Neural cell (in vitro differentiated cells): ENCODE measurements around the gene PRMT5. TPM values are rescaled to one million over a fixed set of nuclear protein-coding genes. Genes with fewer than 3 reads are reported as not detected.

Source experiments
- H2AFZ ChIP-seq: fragments of 200-600, 300-800 bp; sonication (generic), shearing (Covaris generic); 2 replicates; pipeline ENCODE4 v1.6.0; 2014; ENCODE audit warnings: low read depth, mild to moderate bottlenecking, antibody characterized with exemption, low read length, moderate library complexity
- H3F3A ChIP-seq: fragments of 200-600 bp; shearing (Covaris generic); 2 replicates; pipeline ENCODE4 v1.6.1; 2016; ENCODE audit warnings: mild to moderate bottlenecking, moderate library complexity, mixed read lengths, antibody characterized with exemption, low read length; ENCODE audit not compliant: insufficient read depth, poor library complexity, severe bottlenecking
- H3K27ac ChIP-seq: fragments of 200-600, 300-800 bp; sonication (generic), shearing (Covaris generic); 2 replicates; pipeline ENCODE4 v1.5.1; 2014; ENCODE audit warnings: mild to moderate bottlenecking, low read length, moderate library complexity
- H3K27me3 ChIP-seq: fragments of 300-800, 200-600 bp; sonication (generic), shearing (Covaris generic); 2 replicates; pipeline ENCODE4 v1.6.0; 2014; ENCODE audit warnings: mild to moderate bottlenecking, low read depth, low read length, moderate library complexity; ENCODE audit not compliant: insufficient read depth
- H3K36me3 ChIP-seq: fragments of 300-800, 200-600 bp; sonication (generic), shearing (Covaris generic); 2 replicates; pipeline ENCODE4 v1.5.1; 2014; ENCODE audit warnings: mild to moderate bottlenecking, antibody characterized with exemption, low read length, moderate library complexity; ENCODE audit not compliant: insufficient read depth
- H3K4me2 ChIP-seq: fragments of 300-800, 200-600 bp; sonication (generic), shearing (Covaris generic); 2 replicates; pipeline ENCODE4 v1.6.0; 2014; ENCODE audit warnings: mild to moderate bottlenecking, low read length
- H3K4me3 ChIP-seq: fragments of 300-800, 200-600 bp; sonication (generic), shearing (Covaris generic); 2 replicates; pipeline ENCODE4 v1.5.1; 2014; ENCODE audit warnings: mild to moderate bottlenecking, low read length, moderate library complexity
- H3K79me2 ChIP-seq: fragments of 200-600 bp; shearing (Covaris generic); replicated peaks from 2 replicates; pipeline ENCODE4 v1.6.0; 2014; ENCODE audit warnings: mild to moderate bottlenecking, low read length, moderate library complexity; ENCODE audit not compliant: insufficient read depth
- H3K9ac ChIP-seq: fragments of 300-800, 200-600 bp; sonication (generic), shearing (Covaris generic); 2 replicates; pipeline ENCODE4 v1.6.1; 2016; ENCODE audit warnings: mild to moderate bottlenecking, low read length, mixed read lengths
- H3K9me2 ChIP-seq: fragments of 200-600 bp; shearing (Covaris generic); 2 replicates; pipeline ENCODE4 v1.6.1; 2016; ENCODE audit warnings: mild to moderate bottlenecking, low read length, mixed read lengths; ENCODE audit not compliant: insufficient read depth
- H3K9me3 ChIP-seq: fragments of 200-600, 300-800 bp; sonication (generic), shearing (Covaris generic); 2 replicates; pipeline ENCODE4 v1.6.1; 2016; ENCODE audit warnings: mild to moderate bottlenecking, mixed run types, low read length, moderate library complexity, mixed read lengths
- H4K20me1 ChIP-seq: fragments of 200-600 bp; shearing (Covaris generic); 2 replicates; pipeline ENCODE4 v1.6.1; 2016; ENCODE audit warnings: mild to moderate bottlenecking, mixed run types; ENCODE audit not compliant: insufficient read depth
- EP300 ChIP-seq: fragments of 450-650 bp; conservative IDR thresholded peaks from 2 replicates; pipeline ENCODE4 v1.6.1; 2014; ENCODE audit warnings: antibody characterized with exemption, mild to moderate bottlenecking, moderate library complexity; ENCODE audit not compliant: poor library complexity, severe bottlenecking
- EZH2 ChIP-seq: fragments of 200-600, 300-800 bp; shearing (Covaris generic), sonication (generic); IDR thresholded peaks from 2 replicates; pipeline ENCODE4 v1.6.1; 2014; ENCODE audit warnings: antibody characterized with exemption, low read length, borderline replicate concordance, mild to moderate bottlenecking; ENCODE audit not compliant: insufficient read depth, poor library complexity, severe bottlenecking
- MXI1 ChIP-seq: fragments of 450-650 bp; conservative IDR thresholded peaks from 2 replicates; pipeline ENCODE4 v1.6.1; 2014; ENCODE audit warnings: antibody characterized with exemption, mild to moderate bottlenecking; ENCODE audit not compliant: poor library complexity, severe bottlenecking
- POLR2AphosphoS5 ChIP-seq: IDR thresholded peaks from 2 replicates; pipeline ENCODE4 v1.6.1; 2012
- RAD21 ChIP-seq: fragments of 450-650 bp; conservative IDR thresholded peaks from 2 replicates; pipeline ENCODE4 v1.6.1; 2014; ENCODE audit warnings: antibody characterized with exemption, mild to moderate bottlenecking, moderate library complexity
- SMC3 ChIP-seq: fragments of 450-650 bp; conservative IDR thresholded peaks from 2 replicates; pipeline ENCODE4 v1.6.1; 2014; ENCODE audit warnings: antibody characterized with exemption, mild to moderate bottlenecking, moderate library complexity; ENCODE audit not compliant: poor library complexity
- TAF1 ChIP-seq: IDR thresholded peaks from 2 replicates; pipeline ENCODE4 v1.6.1; 2012; ENCODE audit warnings: low read depth
- polyA plus RNA-seq: library from polyadenylated mRNA; depleted of rRNA; stranded (reverse); fragments of >200 nt; gene quantifications from 2 replicates; pipeline ENCODE4 v1.2.3, GENCODE V29; 2014
- TF ChIP-seq, protein P1 (sequence below): fragments of 450-650 bp; IDR thresholded peaks from 2 replicates; pipeline ENCODE4 v1.5.1; 2014; ENCODE audit warnings: antibody characterized with exemption, mild to moderate bottlenecking, moderate library complexity; ENCODE audit not compliant: poor library complexity, severe bottlenecking
- TF ChIP-seq, protein P2 (sequence below): IDR thresholded peaks from 2 replicates; pipeline ENCODE4 v1.6.1; 2012; ENCODE audit warnings: borderline replicate concordance

Gene PRMT5
- polyA plus RNA-seq, 1 donor from 2014 or later: 102 TPM

DNA sequence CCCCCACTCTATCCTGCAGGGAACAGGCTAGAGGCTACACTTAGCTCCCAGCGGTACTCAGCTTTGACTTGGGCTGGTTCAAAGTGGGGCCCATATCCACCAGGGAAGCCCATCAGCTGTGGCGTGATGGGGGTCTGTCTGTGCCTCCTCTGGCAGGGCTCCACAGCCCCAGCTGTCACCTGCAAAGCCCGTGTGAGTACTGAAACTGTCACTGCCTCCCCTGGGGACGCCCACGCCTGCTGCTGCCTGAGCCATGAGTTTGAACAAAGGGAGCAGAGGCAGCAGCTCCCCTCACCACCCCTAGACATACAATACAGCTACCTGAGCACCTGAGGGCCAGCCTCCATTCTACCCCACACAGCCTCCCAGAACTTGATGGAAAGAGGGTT, 41.2 kb downstream of the PRMT5 start:
- TF ChIP-seq SMC3 (no peak), TAF1 (no peak), EZH2 (no peak), MXI1 (no peak), RAD21 (no peak), EP300 (no peak), POLR2AphosphoS5 (no peak)
- TF ChIP-seq, protein P1, sequence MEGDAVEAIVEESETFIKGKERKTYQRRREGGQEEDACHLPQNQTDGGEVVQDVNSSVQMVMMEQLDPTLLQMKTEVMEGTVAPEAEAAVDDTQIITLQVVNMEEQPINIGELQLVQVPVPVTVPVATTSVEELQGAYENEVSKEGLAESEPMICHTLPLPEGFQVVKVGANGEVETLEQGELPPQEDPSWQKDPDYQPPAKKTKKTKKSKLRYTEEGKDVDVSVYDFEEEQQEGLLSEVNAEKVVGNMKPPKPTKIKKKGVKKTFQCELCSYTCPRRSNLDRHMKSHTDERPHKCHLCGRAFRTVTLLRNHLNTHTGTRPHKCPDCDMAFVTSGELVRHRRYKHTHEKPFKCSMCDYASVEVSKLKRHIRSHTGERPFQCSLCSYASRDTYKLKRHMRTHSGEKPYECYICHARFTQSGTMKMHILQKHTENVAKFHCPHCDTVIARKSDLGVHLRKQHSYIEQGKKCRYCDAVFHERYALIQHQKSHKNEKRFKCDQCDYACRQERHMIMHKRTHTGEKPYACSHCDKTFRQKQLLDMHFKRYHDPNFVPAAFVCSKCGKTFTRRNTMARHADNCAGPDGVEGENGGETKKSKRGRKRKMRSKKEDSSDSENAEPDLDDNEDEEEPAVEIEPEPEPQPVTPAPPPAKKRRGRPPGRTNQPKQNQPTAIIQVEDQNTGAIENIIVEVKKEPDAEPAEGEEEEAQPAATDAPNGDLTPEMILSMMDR: no peak
- TF ChIP-seq, protein P2, sequence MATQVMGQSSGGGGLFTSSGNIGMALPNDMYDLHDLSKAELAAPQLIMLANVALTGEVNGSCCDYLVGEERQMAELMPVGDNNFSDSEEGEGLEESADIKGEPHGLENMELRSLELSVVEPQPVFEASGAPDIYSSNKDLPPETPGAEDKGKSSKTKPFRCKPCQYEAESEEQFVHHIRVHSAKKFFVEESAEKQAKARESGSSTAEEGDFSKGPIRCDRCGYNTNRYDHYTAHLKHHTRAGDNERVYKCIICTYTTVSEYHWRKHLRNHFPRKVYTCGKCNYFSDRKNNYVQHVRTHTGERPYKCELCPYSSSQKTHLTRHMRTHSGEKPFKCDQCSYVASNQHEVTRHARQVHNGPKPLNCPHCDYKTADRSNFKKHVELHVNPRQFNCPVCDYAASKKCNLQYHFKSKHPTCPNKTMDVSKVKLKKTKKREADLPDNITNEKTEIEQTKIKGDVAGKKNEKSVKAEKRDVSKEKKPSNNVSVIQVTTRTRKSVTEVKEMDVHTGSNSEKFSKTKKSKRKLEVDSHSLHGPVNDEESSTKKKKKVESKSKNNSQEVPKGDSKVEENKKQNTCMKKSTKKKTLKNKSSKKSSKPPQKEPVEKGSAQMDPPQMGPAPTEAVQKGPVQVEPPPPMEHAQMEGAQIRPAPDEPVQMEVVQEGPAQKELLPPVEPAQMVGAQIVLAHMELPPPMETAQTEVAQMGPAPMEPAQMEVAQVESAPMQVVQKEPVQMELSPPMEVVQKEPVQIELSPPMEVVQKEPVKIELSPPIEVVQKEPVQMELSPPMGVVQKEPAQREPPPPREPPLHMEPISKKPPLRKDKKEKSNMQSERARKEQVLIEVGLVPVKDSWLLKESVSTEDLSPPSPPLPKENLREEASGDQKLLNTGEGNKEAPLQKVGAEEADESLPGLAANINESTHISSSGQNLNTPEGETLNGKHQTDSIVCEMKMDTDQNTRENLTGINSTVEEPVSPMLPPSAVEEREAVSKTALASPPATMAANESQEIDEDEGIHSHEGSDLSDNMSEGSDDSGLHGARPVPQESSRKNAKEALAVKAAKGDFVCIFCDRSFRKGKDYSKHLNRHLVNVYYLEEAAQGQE: no peak
- Histone ChIP-seq H3K9me3 (no peaks in the 10 kb centered on the region), H3K79me2 (peaks cover 29% of the 10 kb centered on the region), H2AFZ (no peak overlapping the region), H3K36me3 (no peaks in the 10 kb centered on the region), H3K9ac (peak overlapping the region; percentile 1), H3F3A (peaks cover 8% of the 10 kb centered on the region), H3K4me2 (no peak overlapping the region), H3K9me2 (no peaks in the 10 kb centered on the region), H3K27me3 (no peaks in the 10 kb centered on the region), H3K27ac (peak overlapping the region; percentile 6), H4K20me1 (no peaks in the 10 kb centered on the region), H3K4me3 (peak overlapping the region; percentile 90)

DNA sequence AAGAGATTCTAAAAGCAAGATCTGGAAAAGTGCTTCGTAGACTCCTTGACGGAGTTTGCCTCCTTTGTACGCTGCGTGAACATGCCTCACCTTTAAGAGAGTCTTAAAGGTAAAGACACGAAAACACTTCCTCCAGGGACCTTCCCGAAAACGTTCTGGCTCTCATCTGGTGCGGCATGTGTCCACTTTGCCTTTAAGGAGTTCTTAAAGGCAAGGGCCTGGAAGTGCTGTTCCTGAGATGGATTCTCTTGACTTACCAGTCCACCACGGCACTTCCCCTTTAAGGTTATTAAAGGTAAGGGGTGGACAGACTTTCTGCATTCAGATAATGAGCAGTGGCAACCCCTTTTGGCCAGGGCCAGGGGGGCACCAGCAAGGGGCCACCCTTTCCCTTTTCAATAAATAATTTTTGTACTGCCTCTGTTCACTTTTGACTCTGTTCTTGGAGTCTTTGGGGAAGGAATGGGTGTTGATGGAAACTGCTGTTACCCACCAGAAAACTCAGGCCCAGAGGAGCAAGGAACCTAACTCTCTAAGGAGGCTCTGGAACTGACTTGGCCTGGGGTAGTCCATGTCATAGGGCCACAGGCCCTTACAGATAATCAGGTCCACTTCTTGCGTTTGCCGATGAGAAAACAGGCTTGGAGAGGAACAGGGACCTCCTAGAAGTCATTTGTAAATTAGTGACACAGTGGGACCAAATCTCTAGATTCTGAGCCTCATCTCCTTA, 41.8 kb downstream of the PRMT5 start:
- H4K20me1 ChIP-seq: no peaks in the 10 kb centered on the region
- TF ChIP-seq TAF1 (no peak), EP300 (no peak), POLR2AphosphoS5 (no peak), SMC3 (no peak), RAD21 (no peak), MXI1 (no peak)
- peak overlapping the region; percentile 58 for H3K27ac ChIP-seq
- H3F3A ChIP-seq: peaks cover 8% of the 10 kb centered on the region
- no peaks in the 10 kb centered on the region for H3K27me3 ChIP-seq
- no peaks in the 10 kb centered on the region for H3K9me3 ChIP-seq
- H3K9ac ChIP-seq: peak overlapping the region; percentile 59
- H2AFZ ChIP-seq: no peak overlapping the region
- peak overlapping the region; percentile 90 for H3K4me3 ChIP-seq
- H3K9me2 ChIP-seq: no peaks in the 10 kb centered on the region
- no peaks in the 10 kb centered on the region for H3K36me3 ChIP-seq
- H3K4me2 ChIP-seq: peak overlapping the region; percentile 45
- peaks cover 29% of the 10 kb centered on the region for H3K79me2 ChIP-seq
